HG03045 (cell line): ENCODE data around the gene CDKN2C.

Source experiments
- ATAC-seq: cut with Tn5 transposase; IDR thresholded peaks from one replicate; pipeline ENCODE4 v1.9.1; 2021; ENCODE audit warnings: mild to moderate bottlenecking, moderate library complexity; ENCODE audit not compliant: unreplicated experiment

CDKN2C gene

DNA sequence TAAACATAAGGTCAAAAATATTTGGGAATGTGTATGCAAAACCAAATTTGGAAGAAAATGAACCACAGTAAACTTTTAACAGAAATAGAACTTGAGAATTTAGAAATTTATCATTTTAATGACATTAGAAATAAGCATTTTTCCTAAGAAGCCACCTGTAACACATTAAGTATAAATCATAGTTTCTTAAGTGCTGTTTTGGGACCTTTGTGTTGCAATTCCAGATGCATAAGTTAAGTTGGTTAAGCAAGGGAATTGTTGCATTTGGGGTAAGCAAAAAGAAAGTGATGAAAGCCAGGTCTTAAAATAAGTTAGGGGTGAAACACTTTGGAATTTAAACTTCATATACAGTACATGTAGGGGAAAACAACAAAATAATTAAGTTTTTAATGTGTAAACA is 49.8 kb downstream of the CDKN2C start:
- no peak for ATAC-seq
